ENCODE results near the gene MAEL. TPM values are rescaled to one million over a fixed set of nuclear protein-coding genes. Genes with fewer than 3 reads are reported as not detected.

The MAEL gene
- polyA plus RNA-seq, 1 of the 3 experiments (the other 2 are of a cell fraction): not detected

- TF ChIP-seq CTCF (IDR thresholded peaks at IDR 0.05): no peak
- no peak for TF ChIP-seq GABPA (IDR thresholded peaks at IDR 0.05; ENCODE audit: low read depth)
- TF ChIP-seq JUND (IDR thresholded peaks at IDR 0.05): no peak
- TF ChIP-seq EZH2phosphoT487 (IDR thresholded peaks at IDR 0.05; ENCODE audit: borderline replicate concordance, low read depth): no peak
- no peak for TF ChIP-seq TCF12 (IDR thresholded peaks at IDR 0.05)
- TF ChIP-seq USF1 (IDR thresholded peaks at IDR 0.05; ENCODE audit: borderline replicate concordance, low read depth): no peak
- TF ChIP-seq RCOR1 (IDR thresholded peaks at IDR 0.05; ENCODE audit: low read length): no peak
- no peak for TF ChIP-seq REST (IDR thresholded peaks at IDR 0.05; ENCODE audit: low read depth, low read length)
- TF ChIP-seq IRF3 (IDR thresholded peaks at IDR 0.05; ENCODE audit: low read depth, low read length): no peak
- TF ChIP-seq ZBTB33 (IDR thresholded peaks at IDR 0.05; ENCODE audit: borderline replicate concordance, low read depth): no peak
- ChIA-PET POLR2A (no interaction called here), CTCF (interaction anchor here (3.3 kb wide), 1 partner anchor 38 kb away, joined by 16 read pairs; no protein-coding TSS in a partner anchor)
- no peak overlapping the region for H3K9ac ChIP-seq
- H3K27me3 ChIP-seq (ENCODE audit: insufficient read depth): peaks cover 27% of the 10 kb centered on the region; the same call in 1 of the 2 replicates
- H4K20me1 ChIP-seq (ENCODE audit: insufficient read depth): no peaks in the 10 kb centered on the region
- 19% methylated on average over 42 of the region's 44 CpGs for WGBS (ENCODE audit: low lambda C conversion rate)
- no peaks in the 10 kb centered on the region for H3K9me3 ChIP-seq
- H3K27ac ChIP-seq (ENCODE audit: low read depth in 2 of 2, low read length in 1 of 2): no peak overlapping the region
- peak overlapping the region; percentile 30 to 52 for H3K4me3 ChIP-seq (ENCODE audit: low read depth in 2 of 2, low read length in 1 of 2)
- peaks cover 0 to 5% of the 10 kb centered on the region in 2 experiments; a peak in 1 of 4 replicates for H3K4me1 ChIP-seq (ENCODE audit: control insufficient read depth in 1 of 2, insufficient read depth in 2 of 2, low read depth in 1 of 2, low read length in 1 of 2)
- H3K79me2 ChIP-seq (ENCODE audit: insufficient read depth): no peaks in the 10 kb centered on the region
- no peaks in the 10 kb centered on the region for H3F3A ChIP-seq (replicated peaks; ENCODE audit: insufficient read depth)
- no peaks in the 10 kb centered on the region for H3K36me3 ChIP-seq (replicated peaks in 1 of 2; ENCODE audit: control insufficient read depth in 1 of 2, insufficient read depth in 2 of 2, low read length in 1 of 2)
- H3K4me2 ChIP-seq: peak overlapping the region; percentile 81
- H2AFZ ChIP-seq (ENCODE audit: low read depth): peak overlapping the region; percentile 63; the same call in 1 of the 2 replicates
- no peaks in the 10 kb centered on the region for H3K9me2 ChIP-seq
- peak; percentile 76 for DNase-seq
Observed at GRCh38 chr1:166947398-166948043, 41.6 kb upstream of the MAEL start.

All from SK-N-SH (cell line).